C4-2B (cell line): Measurements from ENCODE around the gene PUM2.

Experiments
- H3K27ac ChIP-seq: fragments of 450-650 bp; 2 replicates; pipeline ENCODE4 v1.5.1; 2017
- CTCF ChIP-seq: fragments of 450-650 bp; conservative IDR thresholded peaks from 2 replicates; pipeline ENCODE4 v1.5.1; 2017; ENCODE audit warnings: mild to moderate bottlenecking
- ZFX ChIP-seq: fragments of 450-650 bp; IDR thresholded peaks from 2 replicates; pipeline ENCODE4 v1.6.1; 2017

PUM2 gene

GRCh38 chr2:20356042-20356441 is 5.4 kb upstream of the PUM2 start:
- no peak overlapping the region for H3K27ac ChIP-seq
- TF ChIP-seq CTCF (no peak), ZFX (no peak)

DNA sequence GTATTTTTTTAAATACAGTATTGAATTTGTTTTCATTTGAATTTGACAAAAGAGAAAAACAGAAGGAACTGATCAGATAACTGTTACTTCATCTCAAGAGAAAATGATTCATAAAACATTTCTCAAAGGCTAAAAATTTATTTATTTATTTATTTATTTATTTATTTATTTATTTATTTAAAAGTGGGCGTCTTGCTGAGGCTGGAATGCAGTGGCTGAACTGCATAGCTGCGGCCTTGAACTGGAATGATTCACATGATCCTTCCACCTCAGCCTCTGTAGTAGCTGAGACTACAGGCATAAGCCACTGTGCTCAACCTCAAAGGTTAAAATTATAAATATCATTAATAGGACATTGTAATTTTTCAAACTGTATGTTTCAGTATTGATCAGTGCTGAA is 4.5 kb upstream of the PUM2 start:
- TF ChIP-seq ZFX (no peak), CTCF (no peak)
- H3K27ac ChIP-seq: no peak overlapping the region

- TF ChIP-seq ZFX (no peak), CTCF (no peak)
- peak overlapping the region; percentile 97 for H3K27ac ChIP-seq
Measured at GRCh38 chr2:20353241-20353992, 2.8 kb upstream of the PUM2 start.

DNA sequence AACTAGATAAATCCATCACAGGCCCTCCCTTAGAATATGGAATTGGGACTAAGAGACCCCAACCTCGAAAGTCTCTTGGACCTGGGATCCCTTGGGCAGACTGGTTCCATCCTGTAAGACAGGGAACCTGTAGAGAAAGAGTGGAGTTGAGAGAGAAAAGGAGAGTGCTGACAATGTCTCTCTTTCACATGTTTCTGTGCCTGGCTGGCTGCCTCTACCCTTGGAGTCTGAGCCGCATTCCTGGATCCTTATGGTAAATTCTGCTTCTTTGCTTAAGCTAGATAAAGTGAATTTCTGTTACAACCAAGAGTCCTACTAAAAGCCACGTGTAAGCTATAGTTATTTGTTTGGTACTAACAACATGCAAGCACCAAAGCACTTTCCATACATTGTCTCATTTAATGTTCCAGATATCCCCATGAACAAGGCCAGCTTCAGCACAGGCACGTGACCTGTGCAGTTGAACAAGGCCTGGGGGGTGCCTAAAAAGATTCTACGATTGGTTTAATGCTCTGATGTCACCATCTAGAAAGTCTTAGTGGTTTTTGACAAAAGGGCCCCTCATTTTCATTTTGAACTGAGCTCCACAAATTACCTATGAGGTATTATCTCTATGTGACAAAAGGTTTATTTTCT is 2.1 kb upstream of the PUM2 start:
- H3K27ac ChIP-seq: peak overlapping the region; percentile 97; the same call in 1 of the 2 replicates
- TF ChIP-seq ZFX (no peak), CTCF (no peak)

DNA sequence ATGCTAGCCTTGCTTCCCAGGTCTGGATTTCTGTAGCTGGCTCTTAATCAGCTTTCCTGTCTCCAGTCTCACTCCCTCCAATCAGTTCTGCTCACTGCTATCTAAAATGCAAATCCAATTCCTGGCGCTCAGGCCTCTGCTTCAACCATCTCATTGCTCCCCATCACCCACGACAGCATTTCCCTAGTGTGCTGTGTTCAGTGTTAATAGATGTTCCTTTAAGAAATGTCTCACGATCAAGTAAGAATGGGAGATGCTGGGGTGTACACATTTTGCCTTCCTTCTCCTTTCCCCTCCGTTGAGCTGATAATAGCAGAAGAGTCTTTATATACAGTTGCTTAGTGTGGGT is 1.6 kb upstream of the PUM2 start:
- no peak for TF ChIP-seq ZFX
- TF ChIP-seq CTCF: no peak
- H3K27ac ChIP-seq: peak overlapping the region; percentile 97

GRCh38 chr2:20351555-20352229 is 1.0 kb upstream of the PUM2 start:
- peak overlapping the region; percentile 97 for H3K27ac ChIP-seq
- TF ChIP-seq CTCF (no peak), ZFX (no peak)

DNA sequence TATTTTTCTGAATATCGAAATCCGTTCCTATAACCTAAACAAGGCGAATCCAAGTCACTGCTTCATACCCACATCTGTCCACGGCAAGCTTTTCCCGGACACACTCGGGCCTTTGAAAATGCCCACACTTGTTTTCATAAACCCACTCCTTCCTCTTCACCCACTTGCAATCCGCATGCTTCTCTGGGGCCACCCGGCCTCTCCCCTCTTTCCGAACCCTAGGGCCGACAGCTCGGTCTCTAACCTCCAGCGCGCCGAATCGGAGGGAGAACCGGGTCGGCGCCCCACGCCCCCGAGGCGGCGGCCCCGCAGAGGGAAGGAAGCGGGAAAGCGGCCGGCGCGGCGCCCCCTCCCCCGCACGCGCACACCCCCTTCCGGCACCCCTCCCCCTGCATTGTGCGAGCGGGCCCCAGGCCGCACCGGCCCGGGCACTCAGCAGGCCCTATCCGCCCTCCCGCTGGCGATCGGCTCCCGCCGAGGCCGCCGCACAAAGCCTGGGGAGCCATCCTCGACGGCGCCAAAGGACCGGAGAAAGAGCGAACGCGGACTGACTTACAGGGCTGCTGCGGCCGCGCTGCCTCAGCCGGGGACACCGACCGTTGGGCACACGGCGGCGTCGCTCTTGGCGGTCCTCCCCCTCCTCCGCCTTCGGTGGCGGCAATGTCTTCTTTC is 467 bp downstream of the PUM2 start:
- TF ChIP-seq ZFX (peak; percentile 94), CTCF (no peak)
- peak overlapping the region; percentile 97 for H3K27ac ChIP-seq
